Measurements from ENCODE around the gene PGAP1. TPM values are rescaled to one million over a fixed set of nuclear protein-coding genes. Genes with fewer than 3 reads are reported as not detected.

Gene PGAP1
- total RNA-seq, 1 experiment from 2014 or later, result 21.0 TPM

GRCh38 chr2:196802401-196802800, 124.1 kb downstream of the PGAP1 start:
- H2AK5ac ChIP-seq (ENCODE audit: insufficient read length, low read length), result no peak overlapping the region
- Mint-ChIP-seq H3K27me3 (ENCODE audit: low read depth) (peaks cover 27% of the 10 kb centered on the region), H3K9me3 (peaks cover 0 to 3% of the 10 kb centered on the region in 2 experiments; a peak in 1 of 5 replicates), H3K36me3 (ENCODE audit: insufficient read depth in 1 of 3, low read depth in 3 of 3) (peaks cover 3 to 5% (median 4%) of the 10 kb centered on the region in 3 experiments; a peak in 6 of 7 replicates), H3K4me3 (no peak overlapping the region), H3K27ac (no peak overlapping the region), H3K4me1 (peaks cover 1 to 2% of the 10 kb centered on the region in 2 experiments; a peak in 3 of 4 replicates)
- no peak overlapping the region for H3K18ac ChIP-seq (ENCODE audit: insufficient read length, low read depth, low read length)
- WGBS (ENCODE audit: extremely low coverage, insufficient read length, low lambda C conversion rate), result no CpG with 5 or more reads among the region's 2 CpGs
- H3K14ac ChIP-seq (ENCODE audit: insufficient read depth, low read length), result no peak overlapping the region
- H3K27me3 ChIP-seq (ENCODE audit: insufficient read depth, low read length), result no peaks in the 10 kb centered on the region
- no peak for DNase-seq
- H3K4ac ChIP-seq (ENCODE audit: low read depth, low read length), result no peak overlapping the region
- no peak overlapping the region for H2AFZ ChIP-seq (ENCODE audit: low read length)
- H2BK12ac ChIP-seq (ENCODE audit: insufficient read length, low read depth, low read length), result no peak overlapping the region
- no peak overlapping the region for H4K5ac ChIP-seq (ENCODE audit: insufficient read length, low read depth, low read length)
- no peak overlapping the region for H3K4me2 ChIP-seq (ENCODE audit: insufficient read depth, insufficient read length, low read length)
- H3K27ac ChIP-seq (ENCODE audit: insufficient read length, low read depth, low read length), result no peak overlapping the region
- no peaks in the 10 kb centered on the region for H3K79me1 ChIP-seq (ENCODE audit: insufficient read depth, low read depth, low read length, poor library complexity, severe bottlenecking)
- H3K9me3 ChIP-seq (ENCODE audit: control insufficient read depth, low read depth, low read length), result no peaks in the 10 kb centered on the region
- H2BK120ac ChIP-seq (ENCODE audit: low read depth, low read length, poor library complexity, severe bottlenecking), result no peak overlapping the region
- H3K9ac ChIP-seq (ENCODE audit: extremely low read depth, insufficient read length, low read length), result no peak overlapping the region
- H2BK5ac ChIP-seq (ENCODE audit: insufficient read length, low read length), result no peak overlapping the region
- no peaks in the 10 kb centered on the region for H4K20me1 ChIP-seq (ENCODE audit: control insufficient read depth, insufficient read depth, insufficient read length)
- 0 out of 2 replicates have a peak, but pooled peaks cover 2% of the 10 kb centered on the region for H3K79me2 ChIP-seq (ENCODE audit: insufficient read depth, low read length)
- no peaks in the 10 kb centered on the region for H3K4me1 ChIP-seq (ENCODE audit: insufficient read depth, low read length)
- peaks cover 5% of the 10 kb centered on the region for H3K23me2 ChIP-seq (ENCODE audit: insufficient read length, low read depth, low read length, poor library complexity, severe bottlenecking)
- H4K91ac ChIP-seq (ENCODE audit: insufficient read length, low read depth, low read length), result no peak overlapping the region
- no peak for TF ChIP-seq CTCF (conservative IDR thresholded peaks at IDR 0.05)
- no peak overlapping the region for H3K23ac ChIP-seq (ENCODE audit: insufficient read length, low read depth, low read length)
- no peak overlapping the region for H3T11ph ChIP-seq (ENCODE audit: low read length)
- H2BK15ac ChIP-seq (ENCODE audit: low read depth, low read length), result no peak overlapping the region
- H4K8ac ChIP-seq (replicated peaks; ENCODE audit: insufficient read length, low read depth, low read length), result no peak overlapping the region
- H3K56ac ChIP-seq (ENCODE audit: insufficient read length, low read depth, low read length), result no peak overlapping the region
- no peak overlapping the region for H2BK20ac ChIP-seq (ENCODE audit: low read depth, low read length, poor library complexity, severe bottlenecking)
